Measurements from ENCODE around the gene PLS1.
"Not testable (repeated sequence)": the region's sequence is repeated elsewhere in the genome, so short reads cannot be mapped to it uniquely, and the experiment has no call there.

- TF ChIP-seq REST (IDR thresholded peaks at IDR 0.05; ENCODE audit: insufficient replicate concordance, low read depth); CTCF (IDR thresholded peaks at IDR 0.05; ENCODE audit: insufficient read depth, low read length); POLR2AphosphoS5 (IDR thresholded peaks at IDR 0.05; ENCODE audit: low read depth): not testable (repeated sequence)
Observed at GRCh38 chr3:142574223-142574622, 22.0 kb upstream of the PLS1 start.

Data from HL-60 (cell line).